ENCODE results near the gene THOC1.

GRCh38 chr18:195651-196050, 72.2 kb downstream of the THOC1 start:
- TF ChIP-seq, protein P1, sequence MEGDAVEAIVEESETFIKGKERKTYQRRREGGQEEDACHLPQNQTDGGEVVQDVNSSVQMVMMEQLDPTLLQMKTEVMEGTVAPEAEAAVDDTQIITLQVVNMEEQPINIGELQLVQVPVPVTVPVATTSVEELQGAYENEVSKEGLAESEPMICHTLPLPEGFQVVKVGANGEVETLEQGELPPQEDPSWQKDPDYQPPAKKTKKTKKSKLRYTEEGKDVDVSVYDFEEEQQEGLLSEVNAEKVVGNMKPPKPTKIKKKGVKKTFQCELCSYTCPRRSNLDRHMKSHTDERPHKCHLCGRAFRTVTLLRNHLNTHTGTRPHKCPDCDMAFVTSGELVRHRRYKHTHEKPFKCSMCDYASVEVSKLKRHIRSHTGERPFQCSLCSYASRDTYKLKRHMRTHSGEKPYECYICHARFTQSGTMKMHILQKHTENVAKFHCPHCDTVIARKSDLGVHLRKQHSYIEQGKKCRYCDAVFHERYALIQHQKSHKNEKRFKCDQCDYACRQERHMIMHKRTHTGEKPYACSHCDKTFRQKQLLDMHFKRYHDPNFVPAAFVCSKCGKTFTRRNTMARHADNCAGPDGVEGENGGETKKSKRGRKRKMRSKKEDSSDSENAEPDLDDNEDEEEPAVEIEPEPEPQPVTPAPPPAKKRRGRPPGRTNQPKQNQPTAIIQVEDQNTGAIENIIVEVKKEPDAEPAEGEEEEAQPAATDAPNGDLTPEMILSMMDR (IDR thresholded peaks at IDR 0.05 in 8 of 11, conservative IDR thresholded peaks at IDR 0.05 in 3 of 11) = no peak
- TF ChIP-seq POLR2AphosphoS5 (IDR thresholded peaks at IDR 0.05) = no peak

All from spleen (tissue), 7 donors.